Measurements from ENCODE around the gene PDLIM1.
A peak's percentile ranks its signal among the peaks of the same experiment; 100 is the strongest.

Gene PDLIM1

DNA sequence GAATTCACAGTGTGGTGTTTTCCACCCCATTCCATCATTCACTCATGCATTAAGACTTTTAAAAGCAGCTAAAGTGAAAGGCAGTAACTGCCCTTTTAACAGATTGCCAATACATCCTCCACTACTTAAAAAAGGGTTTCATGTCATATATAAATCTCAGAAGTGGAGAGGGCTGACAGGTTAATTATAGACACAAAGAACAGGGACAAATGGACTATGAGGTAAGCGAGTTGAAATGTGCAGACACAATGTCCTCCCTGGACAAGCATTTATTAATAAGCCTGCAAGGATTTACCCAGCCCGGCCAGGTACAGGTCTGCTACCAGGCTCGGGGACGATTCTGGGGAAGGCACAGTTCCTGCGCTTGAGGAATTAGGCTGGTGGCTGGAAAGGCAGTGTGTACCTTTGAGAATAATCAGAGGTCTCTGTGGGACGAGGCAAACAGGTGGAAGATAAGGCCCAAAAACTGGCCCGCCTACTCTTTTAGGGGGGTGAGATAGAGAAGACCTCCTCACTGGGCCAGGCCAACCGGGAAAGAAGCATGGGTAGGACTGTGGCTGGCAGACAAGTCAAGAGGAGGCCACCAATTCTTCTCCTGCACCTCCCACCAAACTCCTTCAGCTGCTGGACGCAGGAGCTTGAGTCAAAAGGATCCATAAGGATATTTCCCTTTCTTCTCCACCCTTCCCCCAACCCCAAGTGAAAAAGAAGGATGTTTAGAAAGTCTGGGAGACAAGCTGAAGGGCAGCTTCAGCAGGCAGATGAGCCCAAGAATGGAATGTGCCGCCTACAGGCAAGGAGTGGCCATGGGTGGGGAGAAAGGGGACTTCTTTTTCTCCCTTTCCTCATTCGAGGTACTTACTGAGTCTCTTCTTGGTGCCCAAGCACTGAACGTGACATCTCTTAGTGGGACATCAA lies 1.5 kb downstream of the PDLIM1 start:
- Histone ChIP-seq H3K9ac (peak overlapping the region; percentile 89 to 96 (median 94); a peak in 21 of 22 replicates), H4K20me1 (peaks cover 0 to 55% (median 47%) of the 10 kb centered on the region in 11 experiments; a peak in 16 of 22 replicates), H3K27ac (peak overlapping the region in 9 of 11 experiments; percentile 90 to 95 (median 92); a peak in 18 of 22 replicates), H3K4me3 (peak overlapping the region; percentile 80 to 94 (median 91)), H3K4me1 (peaks cover 35 to 88% (median 81%) of the 10 kb centered on the region in 10 experiments), H3K4me2 (peak overlapping the region; percentile 87 to 99 (median 96)), H3K9me3 (replicated peaks in 1 of 11) (no peaks in the 10 kb centered on the region), H3K27me3 (no peaks in the 10 kb centered on the region), H3K36me3 (peaks cover 0 to 24% (median 7%) of the 10 kb centered on the region in 11 experiments; a peak in 7 of 22 replicates)
- no peak for TF ChIP-seq Cebpa-rat (IDR thresholded peaks at IDR 0.05)

- Histone ChIP-seq H3K4me2 (peak overlapping the region; percentile 87 to 99 (median 96); a peak in 21 of 22 replicates), H3K4me3 (peak overlapping the region in 5 of 10 experiments; percentile 85 to 94 (median 91); a peak in 7 of 20 replicates), H4K20me1 (peaks cover 0 to 60% (median 53%) of the 10 kb centered on the region in 11 experiments; a peak in 16 of 22 replicates), H3K4me1 (peaks cover 35 to 78% (median 71%) of the 10 kb centered on the region in 10 experiments), H3K36me3 (peaks cover 0 to 31% (median 7%) of the 10 kb centered on the region in 11 experiments; a peak in 9 of 22 replicates), H3K9ac (peak overlapping the region in 4 of 11 experiments; percentile 7 to 96 (median 62); a peak in 4 of 22 replicates), H3K9me3 (replicated peaks in 1 of 11) (no peaks in the 10 kb centered on the region), H3K27me3 (no peaks in the 10 kb centered on the region), H3K27ac (no peak overlapping the region)
- no peak for TF ChIP-seq Cebpa-rat (IDR thresholded peaks at IDR 0.05)
These were observed 2.5 kb downstream of the PDLIM1 start for GRCh38 chr10:95288303-95288702.

DNA sequence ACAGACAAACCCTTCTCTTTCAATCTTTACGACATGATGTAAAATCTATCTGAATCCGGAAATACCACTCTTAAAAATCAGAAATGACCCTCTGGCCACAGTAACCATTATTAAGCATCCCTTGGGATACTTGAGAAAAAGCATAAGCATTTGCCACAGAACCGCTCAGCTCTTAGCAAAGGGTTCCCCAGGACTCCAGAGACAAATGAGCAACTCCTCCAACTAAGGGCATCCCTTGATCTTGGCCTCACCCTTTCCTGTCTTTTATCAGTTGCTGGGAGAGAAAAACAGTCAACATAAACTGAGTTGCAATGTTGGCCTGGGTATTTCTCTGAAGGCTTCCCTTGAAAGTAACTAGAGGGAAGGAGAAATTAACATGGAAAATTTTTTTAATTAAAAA lies 3.5 kb downstream of the PDLIM1 start:
- Histone ChIP-seq H3K4me2 (peak overlapping the region in 10 of 11 experiments; percentile 87 to 99 (median 96); a peak in 19 of 22 replicates), H3K36me3 (peaks cover 0 to 35% (median 16%) of the 10 kb centered on the region in 11 experiments; a peak in 11 of 22 replicates), H3K9me3 (replicated peaks in 1 of 11) (no peaks in the 10 kb centered on the region), H3K27me3 (no peaks in the 10 kb centered on the region), H3K4me1 (peaks cover 27 to 68% (median 61%) of the 10 kb centered on the region in 10 experiments), H3K4me3 (no peak overlapping the region; a peak in 1 of 20 replicates), H3K27ac (0 out of 22 replicates have a peak overlapping the region, but pooled peaks of 1 of the 11 experiments have one; percentile 0), H4K20me1 (peaks cover 0 to 71% (median 58%) of the 10 kb centered on the region in 11 experiments; a peak in 16 of 22 replicates), H3K9ac (0 out of 22 replicates have a peak overlapping the region, but pooled peaks of 2 of the 11 experiments have one; percentile 7)
- no peak for TF ChIP-seq Cebpa-rat (IDR thresholded peaks at IDR 0.05)

GRCh38 chr10:95286707-95287106 lies 4.1 kb downstream of the PDLIM1 start:
- Histone ChIP-seq H3K27ac (no peak overlapping the region), H3K27me3 (no peaks in the 10 kb centered on the region), H3K36me3 (peaks cover 0 to 40% (median 16%) of the 10 kb centered on the region in 11 experiments; a peak in 11 of 22 replicates), H3K9ac (no peak overlapping the region), H3K4me2 (peak overlapping the region in 10 of 11 experiments; percentile 87 to 99 (median 96); a peak in 18 of 22 replicates), H3K4me1 (peaks cover 27 to 62% (median 56%) of the 10 kb centered on the region in 10 experiments), H4K20me1 (peaks cover 0 to 74% (median 64%) of the 10 kb centered on the region in 11 experiments; a peak in 16 of 22 replicates), H3K4me3 (no peak overlapping the region), H3K9me3 (replicated peaks in 1 of 11) (no peaks in the 10 kb centered on the region)
- no peak for TF ChIP-seq Cebpa-rat (IDR thresholded peaks at IDR 0.05)

DNA sequence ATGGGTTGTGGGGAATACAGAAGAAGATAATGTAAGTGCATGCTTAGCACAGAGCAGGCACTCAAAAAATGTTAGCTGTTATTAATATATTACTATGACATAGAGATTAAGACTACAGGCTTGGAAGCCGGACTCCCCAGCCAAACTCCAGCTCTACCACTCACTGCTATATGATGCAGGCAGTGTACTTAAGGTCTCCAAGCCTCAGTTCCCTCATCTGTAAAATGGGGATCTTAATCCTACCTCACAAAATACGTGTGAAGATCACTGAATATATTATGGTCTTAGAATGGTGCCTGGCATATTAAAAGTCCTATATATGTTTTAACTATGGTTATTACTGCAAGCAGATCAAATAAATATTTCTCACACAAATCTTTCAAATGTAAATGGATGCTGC lies 5.2 kb downstream of the PDLIM1 start:
- TF ChIP-seq Cebpa-rat (IDR thresholded peaks at IDR 0.05) = no peak
- H3K4me2 ChIP-seq = peak overlapping the region in 3 of 11 experiments; percentile 3 to 5 (median 5); a peak in 1 of 22 replicates
- H4K20me1 ChIP-seq = peaks cover 0 to 85% (median 70%) of the 10 kb centered on the region in 11 experiments; a peak in 17 of 22 replicates
- H3K27ac ChIP-seq = no peak overlapping the region
- H3K36me3 ChIP-seq = peaks cover 0 to 43% (median 16%) of the 10 kb centered on the region in 11 experiments; a peak in 11 of 22 replicates
- H3K9me3 ChIP-seq (replicated peaks in 1 of 11) = no peaks in the 10 kb centered on the region
- H3K9ac ChIP-seq = no peak overlapping the region
- H3K4me1 ChIP-seq = peaks cover 27 to 66% (median 60%) of the 10 kb centered on the region in 10 experiments
- H3K27me3 ChIP-seq = no peaks in the 10 kb centered on the region
- H3K4me3 ChIP-seq = no peak overlapping the region

GRCh38 chr10:95284807-95285206 lies 6.0 kb downstream of the PDLIM1 start:
- no peak overlapping the region for H3K27ac ChIP-seq
- H3K4me1 ChIP-seq = peaks cover 27 to 71% (median 64%) of the 10 kb centered on the region in 10 experiments
- H3K4me2 ChIP-seq = peak overlapping the region in 5 of 11 experiments; percentile 3 to 10 (median 5); a peak in 2 of 22 replicates
- peaks cover 0 to 92% (median 73%) of the 10 kb centered on the region in 11 experiments; a peak in 17 of 22 replicates for H4K20me1 ChIP-seq
- H3K9ac ChIP-seq = no peak overlapping the region
- H3K36me3 ChIP-seq = peaks cover 0 to 43% (median 16%) of the 10 kb centered on the region in 11 experiments; a peak in 11 of 22 replicates
- H3K27me3 ChIP-seq = no peaks in the 10 kb centered on the region
- no peak for TF ChIP-seq Cebpa-rat (IDR thresholded peaks at IDR 0.05)
- H3K9me3 ChIP-seq (replicated peaks in 1 of 11) = no peaks in the 10 kb centered on the region
- no peak overlapping the region for H3K4me3 ChIP-seq

DNA sequence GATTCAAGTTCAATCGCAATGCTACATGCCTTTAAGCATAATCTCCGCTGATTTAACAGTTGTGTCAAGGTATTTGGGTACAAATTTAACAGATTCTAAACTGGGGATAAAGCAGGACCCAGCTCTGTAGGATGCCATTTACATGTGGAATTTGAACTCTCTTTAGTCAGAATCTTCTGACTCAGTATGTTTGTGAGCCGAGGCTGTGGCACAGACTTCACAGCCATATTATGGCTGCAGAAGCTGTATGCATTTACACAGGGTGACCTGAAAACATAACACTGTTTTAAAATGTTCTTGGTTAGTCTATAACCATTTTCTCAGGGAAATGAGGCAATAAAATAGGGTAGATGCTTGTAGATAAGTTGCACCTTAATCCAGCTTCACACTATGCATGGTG lies 8.7 kb downstream of the PDLIM1 start:
- Histone ChIP-seq H3K27ac (no peak overlapping the region), H3K4me1 (peaks cover 3 to 69% (median 61%) of the 10 kb centered on the region in 10 experiments; a peak in 19 of 20 replicates), H3K9ac (no peak overlapping the region), H3K36me3 (peaks cover 0 to 47% (median 22%) of the 10 kb centered on the region in 11 experiments; a peak in 11 of 22 replicates), H3K27me3 (no peaks in the 10 kb centered on the region), H3K4me3 (no peak overlapping the region), H3K4me2 (no peak overlapping the region), H3K9me3 (replicated peaks in 1 of 11) (no peaks in the 10 kb centered on the region), H4K20me1 (peaks cover 0 to 96% (median 63%) of the 10 kb centered on the region in 11 experiments; a peak in 15 of 22 replicates)
- no peak for TF ChIP-seq Cebpa-rat (IDR thresholded peaks at IDR 0.05)

DNA sequence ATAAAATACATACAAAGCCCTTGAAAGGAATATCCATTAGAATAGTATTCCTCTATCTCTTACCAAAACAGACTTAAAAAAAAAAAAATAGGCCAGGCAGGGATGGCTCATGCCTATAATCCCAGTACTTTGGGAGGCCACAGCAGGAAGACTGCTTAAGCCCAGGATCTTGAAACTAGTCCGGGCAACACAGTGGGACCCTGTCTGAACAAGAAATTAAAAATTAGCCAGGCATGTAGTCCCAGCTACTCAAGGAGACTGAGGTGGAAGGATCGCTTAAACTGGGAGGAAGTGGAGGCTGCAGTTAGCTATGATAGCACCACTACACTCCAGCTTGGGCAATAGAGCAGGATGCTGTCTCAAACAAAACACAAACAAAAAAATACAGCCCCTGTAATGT lies 9.6 kb downstream of the PDLIM1 start:
- Histone ChIP-seq H3K4me3 (no peak overlapping the region), H3K27me3 (no peaks in the 10 kb centered on the region), H3K9ac (no peak overlapping the region), H3K9me3 (replicated peaks in 1 of 11) (no peaks in the 10 kb centered on the region), H3K4me1 (peaks cover 0 to 69% (median 61%) of the 10 kb centered on the region in 10 experiments; a peak in 18 of 20 replicates), H3K27ac (no peak overlapping the region), H3K4me2 (peak overlapping the region in 6 of 11 experiments; percentile 5 to 35 (median 21); a peak in 7 of 22 replicates), H4K20me1 (peaks cover 0 to 96% (median 59%) of the 10 kb centered on the region in 11 experiments; a peak in 15 of 22 replicates), H3K36me3 (peaks cover 0 to 47% (median 22%) of the 10 kb centered on the region in 11 experiments; a peak in 12 of 22 replicates)
- no peak for TF ChIP-seq Cebpa-rat (IDR thresholded peaks at IDR 0.05)

Measured in BLaER1 treated with 17β-estradiol and CSF1 and Interleukin-3, amounts not matched to agents 10 nM and 100 nM (cell line).